HepG2 (cell line): Measurements from ENCODE around the gene HPDL. TPM values are rescaled to one million over a fixed set of nuclear protein-coding genes. Genes with fewer than 3 reads are reported as not detected.

Experiments used
- CEBPB ChIP-seq: IDR thresholded peaks from 2 replicates; pipeline ENCODE4 v1.6.1; 2011; ENCODE audit warnings: low read depth, low read length, improper control_type of control experiment, borderline replicate concordance
- CREB1 ChIP-seq, 2 experiments: fragments of 450-650 bp in 1 of 2; IDR thresholded peaks; 2 replicates each; pipeline ENCODE4 v1.6.1; 2016 to 2017; ENCODE audit warnings: control low read depth in 1 of 2, mild to moderate bottlenecking in 1 of 2, missing compliant biosample characterization in 1 of 2, missing genetic modification characterization in 1 of 2
- CREM ChIP-seq, 2 experiments: sonication (generic) in 1 of 2; formaldehyde crosslinking in 1 of 2; IDR thresholded peaks; 2 replicates each; pipeline versions ENCODE4 v1.4.0 to v1.6.1; 2016 to 2020; ENCODE audit warnings: antibody characterized with exemption in 1 of 2, mild to moderate bottlenecking in 1 of 2, missing genetic modification reagents in 1 of 2
- CTCF ChIP-seq: sonication (generic); formaldehyde crosslinking; IDR thresholded peaks from 2 replicates; pipeline ENCODE4 v1.5.0; 2020; ENCODE audit warnings: mild to moderate bottlenecking, missing genetic modification reagents, moderate library complexity
- ESRRA ChIP-seq: sonication (generic); formaldehyde crosslinking; IDR thresholded peaks from 2 replicates; pipeline ENCODE4 v1.5.1; 2020; ENCODE audit warnings: mild to moderate bottlenecking, low read depth, missing genetic modification reagents
- IRF1 ChIP-seq: sonication (generic); formaldehyde crosslinking; IDR thresholded peaks from 2 replicates; pipeline ENCODE4 v1.4.0; 2020; ENCODE audit warnings: low read depth, mild to moderate bottlenecking, missing genetic modification reagents
- MED8 ChIP-seq: sonication (generic); formaldehyde crosslinking; IDR thresholded peaks from 2 replicates; pipeline ENCODE4 v1.8.1; 2023; ENCODE audit warnings: mild to moderate bottlenecking, missing genetic modification reagents; ENCODE audit not compliant: insufficient replicate concordance
- ZMAT3 ChIP-seq: sonication (generic); formaldehyde crosslinking; conservative IDR thresholded peaks from 2 replicates; pipeline ENCODE4 v1.7.0; 2021; ENCODE audit warnings: missing genetic modification reagents
- ZNF367 ChIP-seq: sonication (generic); formaldehyde crosslinking; IDR thresholded peaks from 2 replicates; pipeline ENCODE4 v1.4.0; 2020; ENCODE audit warnings: missing genetic modification reagents, borderline replicate concordance
- ZNF383 ChIP-seq: sonication (generic); formaldehyde crosslinking; IDR thresholded peaks from 2 replicates; pipeline ENCODE4 v1.4.0; 2020; ENCODE audit warnings: missing genetic modification reagents, mild to moderate bottlenecking, borderline replicate concordance
- ZNF451 ChIP-seq: sonication (generic); formaldehyde crosslinking; IDR thresholded peaks from 2 replicates; pipeline ENCODE4 v1.5.0; 2020; ENCODE audit warnings: mild to moderate bottlenecking, missing genetic modification reagents
- ZNF496 ChIP-seq: sonication (generic); formaldehyde crosslinking; IDR thresholded peaks from 2 replicates; pipeline ENCODE4 v1.8.1; 2023; ENCODE audit warnings: mild to moderate bottlenecking, moderate library complexity, missing genetic modification reagents; ENCODE audit not compliant: insufficient replicate concordance
- ZNF567 ChIP-seq: sonication (generic); formaldehyde crosslinking; IDR thresholded peaks from 2 replicates; pipeline ENCODE4 v1.8.1; 2023; ENCODE audit warnings: mild to moderate bottlenecking, missing genetic modification reagents, borderline replicate concordance
- ZNF724P ChIP-seq: sonication (generic); formaldehyde crosslinking; IDR thresholded peaks from 2 replicates; pipeline ENCODE4 v1.8.0; 2022; ENCODE audit warnings: missing genetic modification reagents, borderline replicate concordance
- ZNF768 ChIP-seq: sonication (generic); formaldehyde crosslinking; IDR thresholded peaks from 2 replicates; pipeline ENCODE4 v1.4.0; 2020; ENCODE audit warnings: missing genetic modification reagents
- ZNF878 ChIP-seq: sonication (generic); formaldehyde crosslinking; IDR thresholded peaks from 2 replicates; pipeline ENCODE4 v1.8.1; 2023; ENCODE audit warnings: mild to moderate bottlenecking, missing genetic modification reagents, moderate library complexity
- polyA plus RNA-seq, 8 experiments: library from polyadenylated mRNA; depleted of rRNA in 3 of 8; stranded (reverse) in 7 of 8; unstranded in 1 of 8; fragments of >200 nt; fragmentation: Illumina TruSeq in 4 of 8; extraction: Trizol in 4 of 8; gene quantifications; 2 replicates each; pipeline versions ENCODE4 v1.2.1 to v1.2.3, GENCODE V29; 2011 to 2016; ENCODE audit warnings: low read depth in 4 of 8, missing spikeins in 1 of 8, mixed read lengths in 1 of 8; ENCODE audit not compliant: insufficient read depth in 1 of 8
- total RNA-seq, 5 experiments: library from RNA; depleted of rRNA; stranded (reverse); fragments of >200 nt; fragmentation: Illumina TruSeq; extraction: Trizol; gene quantifications; 2 replicates each; pipeline ENCODE4 v1.2.3, GENCODE V29; 2016; ENCODE audit warnings: low read depth in 1 of 5
- TF ChIP-seq, protein P1 (sequence below): sonication (generic); formaldehyde crosslinking; IDR thresholded peaks from 2 replicates; pipeline ENCODE4 v1.4.0; 2020; ENCODE audit warnings: low read depth, missing genetic modification reagents
- TF ChIP-seq, protein P2 (sequence below): sonication (generic); formaldehyde crosslinking; IDR thresholded peaks from 2 replicates; pipeline ENCODE4 v1.4.0; 2020; ENCODE audit warnings: missing genetic modification reagents
- TF ChIP-seq, protein P3 (sequence below): sonication (generic); formaldehyde crosslinking; IDR thresholded peaks from 2 replicates; pipeline ENCODE4 v1.8.0; 2022; ENCODE audit warnings: mild to moderate bottlenecking, missing genetic modification reagents

Gene HPDL
- total and polyA plus RNA-seq, 2 of the 13 experiments (the other 11 are each of a cell fraction or from before 2014, with no cell fraction given) = not detected

DNA sequence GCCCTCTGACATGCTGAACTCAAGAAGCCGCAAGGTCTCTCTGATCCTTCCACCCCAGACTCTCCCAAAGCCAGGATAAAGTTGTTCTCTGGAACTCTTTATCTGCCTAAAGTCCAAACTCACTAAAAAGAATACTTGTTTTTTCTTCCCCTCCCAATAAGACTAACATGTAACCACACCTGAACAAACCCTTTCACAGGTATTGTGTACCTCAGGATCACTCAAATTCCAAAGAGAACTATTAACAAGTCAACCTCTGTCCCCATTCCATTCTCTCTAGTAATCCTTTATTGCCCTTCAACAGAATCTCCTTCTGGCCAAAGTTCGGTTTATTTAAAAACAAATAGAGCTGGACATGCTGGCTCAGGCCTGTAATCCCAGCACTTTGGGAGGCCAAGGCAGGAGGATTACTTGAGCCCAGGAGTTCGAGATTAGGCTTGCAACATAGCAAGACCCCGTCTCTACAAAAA is 9.2 kb downstream of the HPDL start (continued):
- TF ChIP-seq ZNF724P (no peak), CEBPB (0 out of 2 replicates have a peak, but pooled peaks have one; percentile 21), CTCF (CRISPR knock-in tag) (no peak), ZNF768 (CRISPR knock-in tag) (no peak), CREB1 (IDR thresholded peaks at IDR 0.05) (no peak), CREB1 (CRISPR knock-in tag; IDR thresholded peaks at IDR 0.05) (peak; percentile 67; the same call in 1 of the 2 replicates), ZNF383 (CRISPR knock-in tag) (no peak), ZNF496 (CRISPR knock-in tag) (no peak), CREM (IDR thresholded peaks at IDR 0.05) (peak; percentile 59), CREM (CRISPR knock-in tag; IDR thresholded peaks at IDR 0.05) (no peak), ZNF367 (CRISPR knock-in tag) (no peak), ZNF451 (CRISPR knock-in tag) (no peak), IRF1 (CRISPR knock-in tag) (no peak), ESRRA (CRISPR knock-in tag) (peak; percentile 76), ZMAT3 (no peak), ZNF567 (no peak), ZNF878 (CRISPR knock-in tag) (no peak; the same call in 1 of the 2 replicates), MED8 (CRISPR knock-in tag) (no peak)
- TF ChIP-seq, protein P1, sequence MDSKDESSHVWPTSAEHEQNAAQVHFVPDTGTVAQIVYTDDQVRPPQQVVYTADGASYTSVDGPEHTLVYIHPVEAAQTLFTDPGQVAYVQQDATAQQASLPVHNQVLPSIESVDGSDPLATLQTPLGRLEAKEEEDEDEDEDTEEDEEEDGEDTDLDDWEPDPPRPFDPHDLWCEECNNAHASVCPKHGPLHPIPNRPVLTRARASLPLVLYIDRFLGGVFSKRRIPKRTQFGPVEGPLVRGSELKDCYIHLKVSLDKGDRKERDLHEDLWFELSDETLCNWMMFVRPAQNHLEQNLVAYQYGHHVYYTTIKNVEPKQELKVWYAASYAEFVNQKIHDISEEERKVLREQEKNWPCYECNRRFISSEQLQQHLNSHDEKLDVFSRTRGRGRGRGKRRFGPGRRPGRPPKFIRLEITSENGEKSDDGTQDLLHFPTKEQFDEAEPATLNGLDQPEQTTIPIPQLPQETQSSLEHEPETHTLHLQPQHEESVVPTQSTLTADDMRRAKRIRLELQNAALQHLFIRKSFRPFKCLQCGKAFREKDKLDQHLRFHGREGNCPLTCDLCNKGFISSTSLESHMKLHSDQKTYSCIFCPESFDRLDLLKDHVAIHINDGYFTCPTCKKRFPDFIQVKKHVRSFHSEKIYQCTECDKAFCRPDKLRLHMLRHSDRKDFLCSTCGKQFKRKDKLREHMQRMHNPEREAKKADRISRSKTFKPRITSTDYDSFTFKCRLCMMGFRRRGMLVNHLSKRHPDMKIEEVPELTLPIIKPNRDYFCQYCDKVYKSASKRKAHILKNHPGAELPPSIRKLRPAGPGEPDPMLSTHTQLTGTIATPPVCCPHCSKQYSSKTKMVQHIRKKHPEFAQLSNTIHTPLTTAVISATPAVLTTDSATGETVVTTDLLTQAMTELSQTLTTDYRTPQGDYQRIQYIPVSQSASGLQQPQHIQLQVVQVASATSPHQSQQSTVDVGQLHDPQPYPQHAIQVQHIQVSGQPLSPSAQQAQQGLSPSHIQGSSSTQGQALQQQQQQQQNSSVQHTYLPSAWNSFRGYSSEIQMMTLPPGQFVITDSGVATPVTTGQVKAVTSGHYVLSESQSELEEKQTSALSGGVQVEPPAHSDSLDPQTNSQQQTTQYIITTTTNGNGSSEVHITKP (CRISPR knock-in tag) = no peak
- TF ChIP-seq, protein P2, sequence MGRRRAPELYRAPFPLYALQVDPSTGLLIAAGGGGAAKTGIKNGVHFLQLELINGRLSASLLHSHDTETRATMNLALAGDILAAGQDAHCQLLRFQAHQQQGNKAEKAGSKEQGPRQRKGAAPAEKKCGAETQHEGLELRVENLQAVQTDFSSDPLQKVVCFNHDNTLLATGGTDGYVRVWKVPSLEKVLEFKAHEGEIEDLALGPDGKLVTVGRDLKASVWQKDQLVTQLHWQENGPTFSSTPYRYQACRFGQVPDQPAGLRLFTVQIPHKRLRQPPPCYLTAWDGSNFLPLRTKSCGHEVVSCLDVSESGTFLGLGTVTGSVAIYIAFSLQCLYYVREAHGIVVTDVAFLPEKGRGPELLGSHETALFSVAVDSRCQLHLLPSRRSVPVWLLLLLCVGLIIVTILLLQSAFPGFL (CRISPR knock-in tag) = no peak
- TF ChIP-seq, protein P3, sequence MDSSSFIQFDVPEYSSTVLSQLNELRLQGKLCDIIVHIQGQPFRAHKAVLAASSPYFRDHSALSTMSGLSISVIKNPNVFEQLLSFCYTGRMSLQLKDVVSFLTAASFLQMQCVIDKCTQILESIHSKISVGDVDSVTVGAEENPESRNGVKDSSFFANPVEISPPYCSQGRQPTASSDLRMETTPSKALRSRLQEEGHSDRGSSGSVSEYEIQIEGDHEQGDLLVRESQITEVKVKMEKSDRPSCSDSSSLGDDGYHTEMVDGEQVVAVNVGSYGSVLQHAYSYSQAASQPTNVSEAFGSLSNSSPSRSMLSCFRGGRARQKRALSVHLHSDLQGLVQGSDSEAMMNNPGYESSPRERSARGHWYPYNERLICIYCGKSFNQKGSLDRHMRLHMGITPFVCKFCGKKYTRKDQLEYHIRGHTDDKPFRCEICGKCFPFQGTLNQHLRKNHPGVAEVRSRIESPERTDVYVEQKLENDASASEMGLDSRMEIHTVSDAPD (CRISPR knock-in tag) = no peak
